Measurements from ENCODE around the gene MYO1D.

- TF ChIP-seq CTCF (IDR thresholded peaks at IDR 0.05) (no peak), POLR2A (IDR thresholded peaks at IDR 0.05) (no peak), EP300 (IDR thresholded peaks at IDR 0.05) (no peak)
Measured at GRCh38 chr17:32880671-32881453, 3.9 kb upstream of the MYO1D start.

Measured in suprapubic skin (tissue), 3 donors.